Naive B cell (primary cell): Measurements from ENCODE around the gene LDLRAD2. TPM values are rescaled to one million over a fixed set of nuclear protein-coding genes. Genes with fewer than 3 reads are reported as not detected.

ENCODE experiments used
- ATAC-seq, 2 donors: fragments of 150-1000 bp; cut with Tn5 transposase; 2 replicates each; pipeline ENCODE4 v1.10.0; 2021; ENCODE audit warnings: low read depth in 2 of 2, mild to moderate bottlenecking in 2 of 2, moderate library complexity in 2 of 2
- DNase-seq: peaks from one replicate; pipeline ENCODE4 v3.0.0; 2022
- H3K27ac Mint-ChIP-seq, 6 donors: one replicate each; pipeline ENCODE4 v1.8.0; 2020 to 2022; ENCODE audit warnings: mild to moderate bottlenecking in 6 of 6, mixed read lengths in 6 of 6, moderate library complexity in 5 of 6, inconsistent platforms in 2 of 6
- H3K27me3 Mint-ChIP-seq, 3 donors: one replicate each; pipeline ENCODE4 v1.8.0; 2021 to 2022; ENCODE audit warnings: mixed read lengths in 3 of 3, mild to moderate bottlenecking in 1 of 3
- H3K36me3 Mint-ChIP-seq, 2 donors: one replicate each; pipeline ENCODE4 v1.8.0; 2020 to 2022; ENCODE audit warnings: mixed read lengths in 2 of 2, inconsistent platforms in 1 of 2, mild to moderate bottlenecking in 1 of 2
- H3K4me1 Mint-ChIP-seq, 3 donors: one replicate each; pipeline ENCODE4 v1.8.0; 2020 to 2022; ENCODE audit warnings: mixed read lengths in 3 of 3, inconsistent platforms in 1 of 3, mild to moderate bottlenecking in 1 of 3, moderate library complexity in 1 of 3
- H3K4me3 Mint-ChIP-seq, 8 donors: one replicate each; pipeline ENCODE4 v1.8.0; 2020 to 2022; ENCODE audit warnings: mild to moderate bottlenecking in 8 of 8, mixed read lengths in 8 of 8, moderate library complexity in 8 of 8, inconsistent platforms in 2 of 8
- H3K9me3 Mint-ChIP-seq, 7 donors: one replicate each; pipeline ENCODE4 v1.8.0; 2020 to 2022; ENCODE audit warnings: mixed read lengths in 7 of 7, mild to moderate bottlenecking in 5 of 7, inconsistent platforms in 2 of 7, moderate library complexity in 1 of 7
- polyA plus RNA-seq, 6 donors: library from polyadenylated mRNA; unstranded; fragments of 300-500 nt; fragmentation: Illumina TruSeq; gene quantifications; one replicate each; pipeline ENCODE4 v1.2.3, GENCODE V29; 2021; ENCODE audit warnings: low read depth in 6 of 6

LDLRAD2 gene
- polyA plus RNA-seq, 6 donors from 2014 or later: not detected

GRCh38 chr1:21794656-21795055 lies 17.4 kb upstream of the LDLRAD2 start:
- peaks cover 6 to 13% (median 7%) of the 10 kb centered on the region in 7 donors for H3K9me3 Mint-ChIP-seq
- peaks cover 0 to 7% of the 10 kb centered on the region in 2 donors for H3K36me3 Mint-ChIP-seq
- H3K27me3 Mint-ChIP-seq: no peaks in the 10 kb centered on the region
- H3K4me1 Mint-ChIP-seq: peaks cover 0 to 12% (median 3%) of the 10 kb centered on the region in 3 donors
- ATAC-seq: no peak
- no peak for DNase-seq
- H3K4me3 Mint-ChIP-seq: no peak overlapping the region
- H3K27ac Mint-ChIP-seq: peak overlapping the region in 1 of 6 donors; percentile 29

- H3K27ac Mint-ChIP-seq: no peak overlapping the region
- no peak for DNase-seq
- peaks cover 6 to 13% (median 7%) of the 10 kb centered on the region in 7 donors for H3K9me3 Mint-ChIP-seq
- no peaks in the 10 kb centered on the region for H3K27me3 Mint-ChIP-seq
- H3K36me3 Mint-ChIP-seq: peaks cover 0 to 7% of the 10 kb centered on the region in 2 donors
- no peak for ATAC-seq
- H3K4me3 Mint-ChIP-seq: no peak overlapping the region
- peaks cover 0 to 12% (median 3%) of the 10 kb centered on the region in 3 donors for H3K4me1 Mint-ChIP-seq
Measured at GRCh38 chr1:21795075-21795474, 17.0 kb upstream of the LDLRAD2 start.

- DNase-seq: no peak
- H3K9me3 Mint-ChIP-seq: peaks cover 5 to 10% (median 6%) of the 10 kb centered on the region in 7 donors
- H3K4me1 Mint-ChIP-seq: peaks cover 0 to 12% (median 3%) of the 10 kb centered on the region in 3 donors
- H3K27me3 Mint-ChIP-seq: peaks cover 0 to 9% (median 0%) of the 10 kb centered on the region in 3 donors
- peaks cover 0 to 6% of the 10 kb centered on the region in 2 donors for H3K36me3 Mint-ChIP-seq
- H3K4me3 Mint-ChIP-seq: no peak overlapping the region
- ATAC-seq: peak in 1 of 2 donors; percentile 34
- no peak overlapping the region for H3K27ac Mint-ChIP-seq
Measured at GRCh38 chr1:21799730-21800129, 12.3 kb upstream of the LDLRAD2 start.

- no peak for DNase-seq
- H3K36me3 Mint-ChIP-seq: no peaks in the 10 kb centered on the region
- H3K9me3 Mint-ChIP-seq: peaks cover 0 to 4% (median 0%) of the 10 kb centered on the region in 7 donors
- H3K4me3 Mint-ChIP-seq: peak overlapping the region in 1 of 8 donors; percentile 16
- H3K27me3 Mint-ChIP-seq: peaks cover 0 to 10% (median 0%) of the 10 kb centered on the region in 3 donors
- no peak for ATAC-seq
- H3K27ac Mint-ChIP-seq: no peak overlapping the region
- peaks cover 0 to 12% (median 3%) of the 10 kb centered on the region in 3 donors for H3K4me1 Mint-ChIP-seq
Measured at GRCh38 chr1:21801100-21801499, 11.0 kb upstream of the LDLRAD2 start.

- Mint-ChIP-seq H3K4me1 (no peaks in the 10 kb centered on the region), H3K27me3 (peaks cover 0 to 10% (median 0%) of the 10 kb centered on the region in 3 donors), H3K36me3 (no peaks in the 10 kb centered on the region), H3K27ac (no peak overlapping the region), H3K9me3 (peaks cover 0 to 4% (median 0%) of the 10 kb centered on the region in 7 donors), H3K4me3 (no peak overlapping the region)
- DNase-seq: no peak
- no peak for ATAC-seq
Measured at GRCh38 chr1:21804536-21804935, 7.5 kb upstream of the LDLRAD2 start.

GRCh38 chr1:21813542-21813941 lies 1.5 kb downstream of the LDLRAD2 start:
- H3K27me3 Mint-ChIP-seq: peaks cover 5 to 16% (median 13%) of the 10 kb centered on the region in 3 donors
- peak overlapping the region in 1 of 6 donors; percentile 17 for H3K27ac Mint-ChIP-seq
- peaks cover 0 to 2% (median 0%) of the 10 kb centered on the region in 7 donors for H3K9me3 Mint-ChIP-seq
- peaks cover 12 to 22% (median 17%) of the 10 kb centered on the region in 3 donors for H3K4me1 Mint-ChIP-seq
- no peaks in the 10 kb centered on the region for H3K36me3 Mint-ChIP-seq
- peak overlapping the region in 1 of 8 donors; percentile 15 for H3K4me3 Mint-ChIP-seq
- ATAC-seq (no peak), DNase-seq (no peak)

GRCh38 chr1:21814241-21814918 lies 2.3 kb downstream of the LDLRAD2 start:
- peak; percentile 61 to 67 for ATAC-seq
- Mint-ChIP-seq H3K4me3 (peak overlapping the region; percentile 11 to 85 (median 59)), H3K9me3 (peaks cover 0 to 2% (median 0%) of the 10 kb centered on the region in 7 donors), H3K27ac (no peak overlapping the region), H3K27me3 (peaks cover 5 to 16% (median 13%) of the 10 kb centered on the region in 3 donors), H3K36me3 (no peaks in the 10 kb centered on the region), H3K4me1 (peaks cover 12 to 24% (median 17%) of the 10 kb centered on the region in 3 donors)
- peak; percentile 20 for DNase-seq

GRCh38 chr1:21814981-21815582 lies 3.0 kb downstream of the LDLRAD2 start:
- H3K9me3 Mint-ChIP-seq: peaks cover 0 to 2% (median 0%) of the 10 kb centered on the region in 7 donors
- DNase-seq (no peak), ATAC-seq (no peak)
- H3K36me3 Mint-ChIP-seq: no peaks in the 10 kb centered on the region
- peak overlapping the region in 3 of 6 donors; percentile 40 to 81 (median 80) for H3K27ac Mint-ChIP-seq
- H3K27me3 Mint-ChIP-seq: peaks cover 5 to 16% (median 13%) of the 10 kb centered on the region in 3 donors
- peak overlapping the region; percentile 9 to 78 (median 59) for H3K4me3 Mint-ChIP-seq
- peaks cover 12 to 24% (median 17%) of the 10 kb centered on the region in 3 donors for H3K4me1 Mint-ChIP-seq

GRCh38 chr1:21815724-21816321 lies 3.8 kb downstream of the LDLRAD2 start:
- H3K27ac Mint-ChIP-seq: peak overlapping the region in 5 of 6 donors; percentile 41 to 86 (median 81)
- ATAC-seq (peak; percentile 65 to 75), DNase-seq (peak; percentile 19)
- H3K4me1 Mint-ChIP-seq: peaks cover 12 to 24% (median 17%) of the 10 kb centered on the region in 3 donors
- H3K36me3 Mint-ChIP-seq: no peaks in the 10 kb centered on the region
- peaks cover 5 to 16% (median 13%) of the 10 kb centered on the region in 3 donors for H3K27me3 Mint-ChIP-seq
- H3K4me3 Mint-ChIP-seq: peak overlapping the region in 4 of 8 donors; percentile 22 to 75 (median 46)
- peaks cover 0 to 4% (median 0%) of the 10 kb centered on the region in 7 donors for H3K9me3 Mint-ChIP-seq

GRCh38 chr1:21816602-21817302 lies 4.7 kb downstream of the LDLRAD2 start:
- H3K4me1 Mint-ChIP-seq: peaks cover 12 to 24% (median 14%) of the 10 kb centered on the region in 3 donors
- peaks cover 0 to 4% (median 0%) of the 10 kb centered on the region in 7 donors for H3K9me3 Mint-ChIP-seq
- DNase-seq (no peak), ATAC-seq (no peak)
- H3K27ac Mint-ChIP-seq: peak overlapping the region in 3 of 6 donors; percentile 26 to 83 (median 41)
- H3K27me3 Mint-ChIP-seq: peaks cover 6 to 10% (median 8%) of the 10 kb centered on the region in 3 donors
- H3K4me3 Mint-ChIP-seq: peak overlapping the region in 3 of 8 donors; percentile 10 to 29 (median 18)
- H3K36me3 Mint-ChIP-seq: no peaks in the 10 kb centered on the region

GRCh38 chr1:21818656-21819055 lies 6.6 kb downstream of the LDLRAD2 start:
- peaks cover 10 to 24% (median 12%) of the 10 kb centered on the region in 3 donors for H3K4me1 Mint-ChIP-seq

GRCh38 chr1:21820597-21821232 lies 8.7 kb downstream of the LDLRAD2 start:
- Mint-ChIP-seq H3K27ac (no peak overlapping the region), H3K36me3 (no peaks in the 10 kb centered on the region), H3K4me1 (peaks cover 3 to 10% (median 6%) of the 10 kb centered on the region in 3 donors), H3K9me3 (peaks cover 0 to 4% (median 0%) of the 10 kb centered on the region in 7 donors), H3K27me3 (peaks cover 0 to 12% (median 0%) of the 10 kb centered on the region in 3 donors), H3K4me3 (no peak overlapping the region)
- ATAC-seq: no peak
- DNase-seq: no peak

More at GRCh38 chr1:21818656-21819055, 6.6 kb downstream of the LDLRAD2 start:
- ATAC-seq (no peak), DNase-seq (no peak)
- H3K27me3 Mint-ChIP-seq: peaks cover 1 to 8% (median 4%) of the 10 kb centered on the region in 3 donors
- no peaks in the 10 kb centered on the region for H3K36me3 Mint-ChIP-seq
- peaks cover 0 to 4% (median 0%) of the 10 kb centered on the region in 7 donors for H3K9me3 Mint-ChIP-seq
- peak overlapping the region in 1 of 6 donors; percentile 84 for H3K27ac Mint-ChIP-seq
- H3K4me3 Mint-ChIP-seq: peak overlapping the region in 1 of 8 donors; percentile 26
